HepG2 (cell line): Measurements from ENCODE around the gene VPS13D. TPM values are rescaled to one million over a fixed set of nuclear protein-coding genes. Genes with fewer than 3 reads are reported as not detected.

Experiments used
- HOXD1 ChIP-seq: sonication (generic); formaldehyde crosslinking; IDR thresholded peaks from 2 replicates; pipeline ENCODE4 v1.5.0; 2020; ENCODE audit warnings: missing genetic modification reagents
- JARID2 ChIP-seq: sonication (generic); formaldehyde crosslinking; IDR thresholded peaks from 2 replicates; pipeline ENCODE4 v1.8.1; 2023; ENCODE audit warnings: missing genetic modification reagents, inconsistent platforms; ENCODE audit not compliant: insufficient replicate concordance
- LCORL ChIP-seq, 2 experiments: fragments of 450-650 bp in 1 of 2; sonication (generic) in 1 of 2; formaldehyde crosslinking in 1 of 2; IDR thresholded peaks; 2 replicates each; pipeline versions ENCODE4 v1.5.0 to v1.6.1; 2017 to 2020; ENCODE audit warnings: antibody characterized with exemption in 1 of 2, missing genetic modification reagents in 1 of 2
- MYC ChIP-seq: sonication (generic); formaldehyde crosslinking; IDR thresholded peaks from 2 replicates; pipeline ENCODE4 v1.9.0; 2021; ENCODE audit warnings: missing genetic modification reagents, borderline replicate concordance
- NCOA5 ChIP-seq: sonication (generic); formaldehyde crosslinking; IDR thresholded peaks from 2 replicates; pipeline ENCODE4 v1.4.0; 2020; ENCODE audit warnings: missing genetic modification reagents
- NCOR1 ChIP-seq: fragments of 200-600 bp; sonication (generic); IDR thresholded peaks from 2 replicates; pipeline ENCODE4 v1.7.0; 2017; ENCODE audit warnings: antibody characterized with exemption, low read length, borderline replicate concordance
- NRL ChIP-seq: sonication (generic); formaldehyde crosslinking; IDR thresholded peaks from 2 replicates; pipeline ENCODE4 v1.5.0; 2020; ENCODE audit warnings: missing genetic modification reagents, mild to moderate bottlenecking, moderate library complexity, borderline replicate concordance
- SMAD1 ChIP-seq: sonication (generic); formaldehyde crosslinking; IDR thresholded peaks from 2 replicates; pipeline ENCODE4 v1.4.0; 2020; ENCODE audit warnings: missing genetic modification reagents, low read depth, mild to moderate bottlenecking, borderline replicate concordance
- SRSF4 ChIP-seq: fragments of 200-400 bp; formaldehyde crosslinking; IDR thresholded peaks from one replicate; pipeline ENCODE4 v1.6.1; 2018; ENCODE audit warnings: mild to moderate bottlenecking, low read depth, low read length, moderate library complexity; ENCODE audit not compliant: poor library complexity, severe bottlenecking
- TFAP4 ChIP-seq: sonication (generic); IDR thresholded peaks from 2 replicates; pipeline ENCODE4 v1.6.1; 2016; ENCODE audit warnings: low read depth, borderline replicate concordance
- TP53 ChIP-seq: sonication (generic); formaldehyde crosslinking; conservative IDR thresholded peaks from 2 replicates; pipeline ENCODE4 v1.4.0; 2020; ENCODE audit warnings: missing genetic modification reagents
- U2AF1 ChIP-seq: fragments of 200-400 bp; formaldehyde crosslinking; optimal IDR thresholded peaks from 2 replicates; pipeline ENCODE3; 2017; ENCODE audit warnings: mild to moderate bottlenecking, low read depth, low read length
- U2AF2 ChIP-seq: fragments of 200-400 bp; formaldehyde crosslinking; IDR thresholded peaks from 2 replicates; pipeline ENCODE4 v1.6.1; 2017; ENCODE audit warnings: low read depth, mild to moderate bottlenecking, low read length
- ZBED4 ChIP-seq: sonication (generic); formaldehyde crosslinking; IDR thresholded peaks from 2 replicates; pipeline ENCODE4 v1.4.0; 2020; ENCODE audit warnings: missing genetic modification reagents, borderline replicate concordance
- ZNF275 ChIP-seq: sonication (generic); formaldehyde crosslinking; IDR thresholded peaks from 2 replicates; pipeline ENCODE4 v1.8.0; 2022; ENCODE audit warnings: missing genetic modification reagents, mild to moderate bottlenecking, inconsistent platforms, borderline replicate concordance
- ZNF326 ChIP-seq: sonication (generic); formaldehyde crosslinking; IDR thresholded peaks from 2 replicates; pipeline ENCODE4 v1.4.0; 2020; ENCODE audit warnings: missing genetic modification reagents, borderline replicate concordance
- ZNF451 ChIP-seq: sonication (generic); formaldehyde crosslinking; IDR thresholded peaks from 2 replicates; pipeline ENCODE4 v1.5.0; 2020; ENCODE audit warnings: mild to moderate bottlenecking, missing genetic modification reagents
- ZNF546 ChIP-seq: sonication (generic); formaldehyde crosslinking; conservative IDR thresholded peaks from 2 replicates; pipeline ENCODE4 v1.8.1; 2023; ENCODE audit warnings: mild to moderate bottlenecking, missing genetic modification reagents
- ZNF766 ChIP-seq: sonication (generic); formaldehyde crosslinking; IDR thresholded peaks from 2 replicates; pipeline ENCODE4 v1.5.0; 2020; ENCODE audit warnings: missing genetic modification reagents, borderline replicate concordance
- polyA plus RNA-seq, 8 experiments: library from polyadenylated mRNA; depleted of rRNA in 3 of 8; stranded (reverse) in 7 of 8; unstranded in 1 of 8; fragments of >200 nt; fragmentation: Illumina TruSeq in 4 of 8; extraction: Trizol in 4 of 8; gene quantifications; 2 replicates each; pipeline versions ENCODE4 v1.2.1 to v1.2.3, GENCODE V29; 2011 to 2016; ENCODE audit warnings: low read depth in 4 of 8, missing spikeins in 1 of 8, mixed read lengths in 1 of 8; ENCODE audit not compliant: insufficient read depth in 1 of 8
- total RNA-seq, 5 experiments: library from RNA; depleted of rRNA; stranded (reverse); fragments of >200 nt; fragmentation: Illumina TruSeq; extraction: Trizol; gene quantifications; 2 replicates each; pipeline ENCODE4 v1.2.3, GENCODE V29; 2016; ENCODE audit warnings: low read depth in 1 of 5
- TF ChIP-seq, protein P1 (sequence below): sonication (generic); formaldehyde crosslinking; IDR thresholded peaks from 2 replicates; pipeline ENCODE4 v1.4.0; 2020; ENCODE audit warnings: missing genetic modification reagents

Gene VPS13D
- total and polyA plus RNA-seq, 2 of the 13 experiments (the other 11 are each of a cell fraction or from before 2014, with no cell fraction given): 8.6 to 13.9 TPM

- TF ChIP-seq ZNF766 (peak; percentile 78; the same call in 1 of the 2 replicates), SMAD1 (peak; percentile 65; the same call in 1 of the 2 replicates), SRSF4 (no peak), JARID2 (CRISPR knock-in tag) (peak; percentile 63), ZNF275 (CRISPR knock-in tag) (peak; percentile 77; the same call in 1 of the 2 replicates), HOXD1 (CRISPR knock-in tag) (peak; percentile 65; the same call in 1 of the 2 replicates), TFAP4 (peak; percentile 35; the same call in 1 of the 2 replicates), NCOR1 (peak; percentile 93), ZBED4 (CRISPR knock-in tag) (peak; percentile 93), NCOA5 (0 out of 2 replicates have a peak, but pooled peaks have one; percentile 63), U2AF2 (no peak), NRL (CRISPR knock-in tag) (no peak), ZNF546 (CRISPR knock-in tag) (0 out of 2 replicates have a peak, but pooled peaks have one; percentile 41), LCORL (IDR thresholded peaks at IDR 0.05) (peak; percentile 70; the same call in 1 of the 2 replicates), LCORL (CRISPR knock-in tag; IDR thresholded peaks at IDR 0.05) (peak; percentile 95), TP53 (CRISPR knock-in tag) (no peak), ZNF451 (CRISPR knock-in tag) (peak; percentile 63; the same call in 1 of the 2 replicates), ZNF326 (CRISPR knock-in tag) (no peak), MYC (CRISPR knock-in tag) (peak; percentile 92), U2AF1 (no peak)
- TF ChIP-seq, protein P1, sequence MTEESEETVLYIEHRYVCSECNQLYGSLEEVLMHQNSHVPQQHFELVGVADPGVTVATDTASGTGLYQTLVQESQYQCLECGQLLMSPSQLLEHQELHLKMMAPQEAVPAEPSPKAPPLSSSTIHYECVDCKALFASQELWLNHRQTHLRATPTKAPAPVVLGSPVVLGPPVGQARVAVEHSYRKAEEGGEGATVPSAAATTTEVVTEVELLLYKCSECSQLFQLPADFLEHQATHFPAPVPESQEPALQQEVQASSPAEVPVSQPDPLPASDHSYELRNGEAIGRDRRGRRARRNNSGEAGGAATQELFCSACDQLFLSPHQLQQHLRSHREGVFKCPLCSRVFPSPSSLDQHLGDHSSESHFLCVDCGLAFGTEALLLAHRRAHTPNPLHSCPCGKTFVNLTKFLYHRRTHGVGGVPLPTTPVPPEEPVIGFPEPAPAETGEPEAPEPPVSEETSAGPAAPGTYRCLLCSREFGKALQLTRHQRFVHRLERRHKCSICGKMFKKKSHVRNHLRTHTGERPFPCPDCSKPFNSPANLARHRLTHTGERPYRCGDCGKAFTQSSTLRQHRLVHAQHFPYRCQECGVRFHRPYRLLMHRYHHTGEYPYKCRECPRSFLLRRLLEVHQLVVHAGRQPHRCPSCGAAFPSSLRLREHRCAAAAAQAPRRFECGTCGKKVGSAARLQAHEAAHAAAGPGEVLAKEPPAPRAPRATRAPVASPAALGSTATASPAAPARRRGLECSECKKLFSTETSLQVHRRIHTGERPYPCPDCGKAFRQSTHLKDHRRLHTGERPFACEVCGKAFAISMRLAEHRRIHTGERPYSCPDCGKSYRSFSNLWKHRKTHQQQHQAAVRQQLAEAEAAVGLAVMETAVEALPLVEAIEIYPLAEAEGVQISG (CRISPR knock-in tag): peak; percentile 86
These were observed 248.2 kb downstream of the VPS13D start (continued) for GRCh38 chr1:12477936-12478611.
